ENCODE results near the gene FALEC. TPM values are rescaled to one million over a fixed set of nuclear protein-coding genes. Genes with fewer than 3 reads are reported as not detected.

FALEC gene
- total and polyA plus RNA-seq, 2 donors from 2014 or later = not detected

- no peak overlapping the region for H3K27ac ChIP-seq (ENCODE audit: low read depth in 2 of 2, low read length in 2 of 2)
- FAIRE-seq (no peak), DNase-seq (no peak)
Observed at GRCh38 chr1:150544204-150544603, 28.7 kb downstream of the FALEC start.

GRCh38 chr1:150545486-150546032 lies 30.0 kb downstream of the FALEC start:
- Histone ChIP-seq H3K9ac (ENCODE audit: low read length in 3 of 3) (no peak overlapping the region), H3K27me3 (ENCODE audit: control insufficient read depth, insufficient read depth, low read length) (no peaks in the 10 kb centered on the region), H3K36me3 (ENCODE audit: control insufficient read depth in 2 of 3, insufficient read depth in 3 of 3, low read length in 3 of 3) (no peaks in the 10 kb centered on the region), H3K9me3 (ENCODE audit: control insufficient read depth in 2 of 3, insufficient read depth in 1 of 3, low read length in 3 of 3) (no peaks in the 10 kb centered on the region), H3K4me1 (ENCODE audit: control insufficient read depth in 2 of 3, insufficient read depth in 2 of 3, low read depth in 1 of 3, low read length in 3 of 3) (peaks cover 0 to 3% (median 0%) of the 10 kb centered on the region in 3 donors), H3K4me3 (ENCODE audit: low read length in 3 of 3) (no peak overlapping the region), H3K27ac (ENCODE audit: low read depth in 2 of 2, low read length in 2 of 2) (no peak overlapping the region)
- intact Hi-C loops (cut with DNase I) = no loop called here
- FAIRE-seq (no peak), DNase-seq (no peak)
- no peak for TF ChIP-seq CTCF (IDR thresholded peaks at IDR 0.05; ENCODE audit: borderline replicate concordance, extremely low read depth, insufficient read depth)

More at GRCh38 chr1:150544204-150544603, 28.7 kb downstream of the FALEC start:
- Histone ChIP-seq H3K36me3 (ENCODE audit: control insufficient read depth in 2 of 3, insufficient read depth in 3 of 3, low read length in 3 of 3) (no peaks in the 10 kb centered on the region), H3K9ac (ENCODE audit: low read length in 3 of 3) (no peak overlapping the region), H3K27me3 (ENCODE audit: control insufficient read depth, insufficient read depth, low read length) (no peaks in the 10 kb centered on the region), H3K9me3 (ENCODE audit: control insufficient read depth in 2 of 3, insufficient read depth in 1 of 3, low read length in 3 of 3) (no peaks in the 10 kb centered on the region), H3K4me1 (ENCODE audit: control insufficient read depth in 2 of 3, insufficient read depth in 2 of 3, low read depth in 1 of 3, low read length in 3 of 3) (peaks cover 0 to 3% (median 0%) of the 10 kb centered on the region in 3 donors), H3K4me3 (ENCODE audit: low read length in 3 of 3) (no peak overlapping the region)
- TF ChIP-seq CTCF (IDR thresholded peaks at IDR 0.05; ENCODE audit: borderline replicate concordance, extremely low read depth, insufficient read depth) = no peak
- intact Hi-C loops (cut with DNase I) = no loop called here

- DNase-seq (no peak), FAIRE-seq (no peak)
- intact Hi-C loops (cut with DNase I) = no loop called here
- Histone ChIP-seq H3K9ac (ENCODE audit: low read length in 3 of 3) (no peak overlapping the region), H3K9me3 (ENCODE audit: control insufficient read depth in 2 of 3, insufficient read depth in 1 of 3, low read length in 3 of 3) (no peaks in the 10 kb centered on the region), H3K27ac (ENCODE audit: low read depth in 2 of 2, low read length in 2 of 2) (no peak overlapping the region), H3K4me3 (ENCODE audit: low read length in 3 of 3) (no peak overlapping the region), H3K36me3 (ENCODE audit: control insufficient read depth in 2 of 3, insufficient read depth in 3 of 3, low read length in 3 of 3) (no peaks in the 10 kb centered on the region), H3K4me1 (ENCODE audit: control insufficient read depth in 2 of 3, insufficient read depth in 2 of 3, low read depth in 1 of 3, low read length in 3 of 3) (peaks cover 0 to 3% (median 0%) of the 10 kb centered on the region in 3 donors), H3K27me3 (ENCODE audit: control insufficient read depth, insufficient read depth, low read length) (no peaks in the 10 kb centered on the region)
- TF ChIP-seq CTCF (IDR thresholded peaks at IDR 0.05; ENCODE audit: borderline replicate concordance, extremely low read depth, insufficient read depth) = no peak
Observed at GRCh38 chr1:150546294-150546937, 30.9 kb downstream of the FALEC start.

Measured in kidney (tissue), 14 donors.